PC-3 (cell line): Measurements from ENCODE around the gene LPXN. TPM values are rescaled to one million over a fixed set of nuclear protein-coding genes. Genes with fewer than 3 reads are reported as not detected.

Experiments used
- ATAC-seq: fragments of 200-7000 bp; cut with Tn5 transposase; 2 replicates; pipeline ENCODE4 v1.9.1; 2020; ENCODE audit warnings: mild to moderate bottlenecking, moderate library complexity
- BruUV-seq: library from RNA; stranded (reverse); fragments of 400-500 nt; replicated peaks from 2 replicates; lab custom pipeline; 2021; lab: Mats Ljungman, UMichigan
- CTCF ChIA-PET: fragments of 300-600 bp; sonication (Branson Sonifier 250); formaldehyde crosslinking; loops from one replicate; lab custom pipeline; 2022; ENCODE audit warnings: antibody characterized with exemption; lab: Charles Lee
- POLR2A ChIA-PET: fragments of 300-600 bp; sonication (Branson Sonifier 250); formaldehyde crosslinking; loops from one replicate; lab custom pipeline; 2022; ENCODE audit warnings: antibody characterized with exemption; ENCODE audit not compliant: unreplicated experiment; lab: Charles Lee
- DNase-seq: peaks from one replicate; pipeline ENCODE4 v3.0.0-alpha.2; 2015
- H2AFZ ChIP-seq: fragments of 300-600 bp; sonication (generic); 2 replicates; pipeline ENCODE4 v1.6.0; 2016; ENCODE audit warnings: antibody characterized with exemption, low read length
- H3F3A ChIP-seq: fragments of 300-600 bp; sonication (generic); one replicate; pipeline ENCODE4 v1.6.0; 2017; ENCODE audit warnings: antibody characterized with exemption, low read length, control low read depth, mild to moderate bottlenecking; ENCODE audit not compliant: unreplicated experiment
- H3K27ac ChIP-seq: fragments of 300-600 bp; sonication (generic); 2 replicates; pipeline ENCODE4 v1.5.1; 2016; ENCODE audit warnings: mild to moderate bottlenecking, low read length
- H3K27me3 ChIP-seq: fragments of 300-600 bp; sonication (generic); 2 replicates; pipeline ENCODE4 v1.6.1; 2016; ENCODE audit warnings: low read length, mixed read lengths
- H3K36me3 ChIP-seq: fragments of 300-600 bp; sonication (generic); 2 replicates; pipeline ENCODE4 v1.6.1; 2016; ENCODE audit warnings: low read depth, mixed run types, low read length, mixed read lengths
- H3K4me1 ChIP-seq: fragments of 300-600 bp; sonication (generic); 2 replicates; pipeline ENCODE4 v1.5.1; 2016; ENCODE audit warnings: low read length; ENCODE audit not compliant: insufficient read depth
- H3K4me2 ChIP-seq: fragments of 300-600 bp; sonication (generic); 2 replicates; pipeline ENCODE4 v1.6.0; 2016; ENCODE audit warnings: low read length
- H3K4me3 ChIP-seq: fragments of 300-600 bp; sonication (generic); 2 replicates; pipeline ENCODE4 v1.5.1; 2016; ENCODE audit warnings: mild to moderate bottlenecking, low read length, mixed read lengths
- H3K79me2 ChIP-seq: fragments of 300-600 bp; sonication (generic); 2 replicates; pipeline ENCODE4 v1.6.1; 2017; ENCODE audit warnings: low read length, mixed read lengths
- H3K9ac ChIP-seq: fragments of 300-600 bp; sonication (generic); 2 replicates; pipeline ENCODE4 v1.6.0; 2016; ENCODE audit warnings: mild to moderate bottlenecking, low read length
- H3K9me2 ChIP-seq: fragments of 300-600 bp; sonication (generic); replicated peaks from 2 replicates; pipeline ENCODE4 v1.6.1; 2016; ENCODE audit warnings: mixed run types, low read length, mixed read lengths
- H3K9me3 ChIP-seq: fragments of 300-600 bp; sonication (generic); 2 replicates; pipeline ENCODE4 v1.6.1; 2016; ENCODE audit warnings: low read length, mixed read lengths
- H4K20me1 ChIP-seq: fragments of 300-600 bp; sonication (generic); 2 replicates; pipeline ENCODE4 v1.6.1; 2016; ENCODE audit warnings: low read length, mixed read lengths
- CTCF ChIP-seq: fragments of 300-600 bp; sonication (generic); conservative IDR thresholded peaks from 2 replicates; pipeline ENCODE4 v1.5.1; 2017; ENCODE audit warnings: antibody characterized with exemption, low read depth, mild to moderate bottlenecking, low read length
- EZH2 ChIP-seq: fragments of 300-600 bp; sonication (generic); IDR thresholded peaks from one replicate; pipeline ENCODE4 v1.6.1; 2017; ENCODE audit warnings: antibody characterized with exemption, mild to moderate bottlenecking, low read length; ENCODE audit not compliant: unreplicated experiment
- EZH2phosphoT487 ChIP-seq: fragments of 300-600 bp; sonication (generic); IDR thresholded peaks from 2 replicates; pipeline ENCODE4 v1.6.1; 2018; ENCODE audit warnings: mild to moderate bottlenecking, antibody characterized with exemption, low read length, borderline replicate concordance
- intact Hi-C: fragments of 100-400 bp; cut with micrococcal nuclease; formaldehyde crosslinking; loops from 2 replicates; pipeline ENCODE4 v1.9.0; 2023
- total RNA-seq: library from RNA; depleted of rRNA; stranded (reverse); fragments of >200 nt; gene quantifications from 2 replicates; pipeline ENCODE4 v1.2.3, GENCODE V29; 2014

The LPXN gene
- total RNA-seq, 1 experiment from 2014 or later, result 12.1 TPM

- no peaks in the 10 kb centered on the region for H3F3A ChIP-seq
These were observed 73.7 kb downstream of the LPXN start for GRCh38 chr11:58502004-58502403.

GRCh38 chr11:58498464-58498863 lies 77.2 kb downstream of the LPXN start:
- Histone ChIP-seq H3K9me3 (no peaks in the 10 kb centered on the region), H3K4me2 (no peak overlapping the region), H3K4me1 (peaks cover 18% of the 10 kb centered on the region), H4K20me1 (no peaks in the 10 kb centered on the region), H3K4me3 (no peak overlapping the region), H3K27ac (no peak overlapping the region), H2AFZ (no peak overlapping the region), H3K9ac (no peak overlapping the region), H3K36me3 (no peaks in the 10 kb centered on the region), H3K27me3 (no peaks in the 10 kb centered on the region), H3F3A (no peaks in the 10 kb centered on the region), H3K9me2 (no peaks in the 10 kb centered on the region), H3K79me2 (no peaks in the 10 kb centered on the region)
- intact Hi-C loops, result no loop called here
- no TSS peak for BruUV-seq
- TF ChIP-seq EZH2 (no peak), EZH2phosphoT487 (no peak), CTCF (no peak)
- no peak for ATAC-seq
- ChIA-PET POLR2A (no interaction called here), CTCF (no interaction called here)
- DNase-seq, result no peak

More at GRCh38 chr11:58502004-58502403, 73.7 kb downstream of the LPXN start:
- Histone ChIP-seq H3K27ac (no peak overlapping the region), H3K9me2 (no peaks in the 10 kb centered on the region), H3K36me3 (no peaks in the 10 kb centered on the region), H3K4me1 (no peaks in the 10 kb centered on the region), H3K27me3 (no peaks in the 10 kb centered on the region), H3K79me2 (no peaks in the 10 kb centered on the region), H4K20me1 (no peaks in the 10 kb centered on the region), H3K4me2 (no peak overlapping the region), H3K9me3 (no peaks in the 10 kb centered on the region), H2AFZ (no peak overlapping the region), H3K9ac (no peak overlapping the region), H3K4me3 (no peak overlapping the region)
- DNase-seq, result no peak
- ChIA-PET POLR2A (no interaction called here), CTCF (no interaction called here)
- intact Hi-C loops, result no loop called here
- no TSS peak for BruUV-seq
- ATAC-seq, result no peak
- no peak for TF ChIP-seq EZH2phosphoT487
- no peak for TF ChIP-seq CTCF
- no peak for TF ChIP-seq EZH2

- POLR2A ChIA-PET, result no interaction called here
- Histone ChIP-seq H3K4me3 (no peak overlapping the region), H3K9ac (no peak overlapping the region), H3K27me3 (no peaks in the 10 kb centered on the region), H3K4me1 (peaks cover 19% of the 10 kb centered on the region), H2AFZ (no peak overlapping the region), H4K20me1 (no peaks in the 10 kb centered on the region), H3K9me3 (no peaks in the 10 kb centered on the region), H3F3A (no peaks in the 10 kb centered on the region), H3K4me2 (no peak overlapping the region), H3K27ac (no peak overlapping the region), H3K79me2 (no peaks in the 10 kb centered on the region), H3K36me3 (no peaks in the 10 kb centered on the region), H3K9me2 (no peaks in the 10 kb centered on the region)
- BruUV-seq, result no TSS peak
- no peak for ATAC-seq
- DNase-seq, result no peak
- CTCF ChIA-PET, result no interaction called here
- intact Hi-C loops, result no loop called here
- no peak for TF ChIP-seq CTCF
- no peak for TF ChIP-seq EZH2phosphoT487
- TF ChIP-seq EZH2, result no peak
These were observed 77.7 kb downstream of the LPXN start for GRCh38 chr11:58497951-58498350.
